Measurements from ENCODE around the gene RAC2.

RAC2 gene

DNA sequence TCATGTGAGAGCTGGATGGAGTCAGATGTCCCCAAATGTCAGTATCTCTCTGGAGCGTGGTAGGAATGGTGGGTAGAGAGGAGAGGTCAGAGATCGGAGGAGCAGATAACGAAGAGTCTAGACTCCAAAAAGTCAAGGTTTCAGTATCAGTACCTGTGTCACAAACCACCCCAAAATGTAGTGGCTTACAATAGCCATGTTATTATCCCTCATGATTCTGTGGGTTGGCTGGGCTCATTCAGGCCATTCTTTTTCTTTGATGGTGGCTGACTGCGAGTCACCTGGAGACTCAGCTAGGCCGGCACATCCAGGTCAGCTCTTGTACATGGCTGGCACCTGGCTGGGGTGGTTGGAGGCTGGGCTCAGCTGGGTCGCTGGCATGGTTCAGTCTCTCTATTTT is 24.5 kb downstream of the RAC2 start:
- no peak for DNase-seq (ENCODE audit: extremely low read depth, low read depth)
- no peak overlapping the region for H3K4me3 ChIP-seq (replicated peaks; ENCODE audit: low read depth, low read length)
- TF ChIP-seq, protein P1, sequence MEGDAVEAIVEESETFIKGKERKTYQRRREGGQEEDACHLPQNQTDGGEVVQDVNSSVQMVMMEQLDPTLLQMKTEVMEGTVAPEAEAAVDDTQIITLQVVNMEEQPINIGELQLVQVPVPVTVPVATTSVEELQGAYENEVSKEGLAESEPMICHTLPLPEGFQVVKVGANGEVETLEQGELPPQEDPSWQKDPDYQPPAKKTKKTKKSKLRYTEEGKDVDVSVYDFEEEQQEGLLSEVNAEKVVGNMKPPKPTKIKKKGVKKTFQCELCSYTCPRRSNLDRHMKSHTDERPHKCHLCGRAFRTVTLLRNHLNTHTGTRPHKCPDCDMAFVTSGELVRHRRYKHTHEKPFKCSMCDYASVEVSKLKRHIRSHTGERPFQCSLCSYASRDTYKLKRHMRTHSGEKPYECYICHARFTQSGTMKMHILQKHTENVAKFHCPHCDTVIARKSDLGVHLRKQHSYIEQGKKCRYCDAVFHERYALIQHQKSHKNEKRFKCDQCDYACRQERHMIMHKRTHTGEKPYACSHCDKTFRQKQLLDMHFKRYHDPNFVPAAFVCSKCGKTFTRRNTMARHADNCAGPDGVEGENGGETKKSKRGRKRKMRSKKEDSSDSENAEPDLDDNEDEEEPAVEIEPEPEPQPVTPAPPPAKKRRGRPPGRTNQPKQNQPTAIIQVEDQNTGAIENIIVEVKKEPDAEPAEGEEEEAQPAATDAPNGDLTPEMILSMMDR (IDR thresholded peaks at IDR 0.05; ENCODE audit: low read depth, low read length, missing control alignments), result no peak

DNA sequence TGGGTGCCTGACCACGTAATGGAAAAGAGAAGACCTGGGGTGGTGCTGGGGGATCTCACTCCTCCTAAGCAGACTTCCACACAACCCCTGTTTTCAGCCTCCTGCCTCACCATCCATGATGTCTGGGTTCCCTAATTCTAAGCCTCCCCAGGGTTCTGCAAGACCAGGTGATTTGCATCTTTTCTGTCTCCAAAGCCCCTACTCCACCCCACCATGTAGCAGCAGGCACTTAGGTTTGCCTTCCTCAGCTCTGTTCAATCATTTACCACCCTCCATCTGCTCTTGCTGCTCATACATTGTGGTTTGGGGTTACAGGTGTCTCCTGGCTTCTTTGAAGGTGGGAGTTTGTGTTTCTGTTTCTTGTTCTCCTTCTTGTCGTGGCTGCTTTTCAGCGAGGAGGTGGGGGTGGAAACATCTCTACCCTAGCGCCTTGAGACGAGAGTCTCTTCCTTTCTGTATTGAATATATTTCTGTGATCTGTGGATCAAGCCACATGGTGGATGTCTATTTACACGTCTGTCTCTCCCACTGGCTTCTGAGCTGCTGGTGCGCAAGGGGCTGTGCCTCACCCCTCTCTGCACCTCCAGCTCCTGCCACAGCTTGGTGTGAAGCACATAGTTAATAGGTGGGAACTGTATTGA is 25.2 kb downstream of the RAC2 start:
- TF ChIP-seq, protein P1 (IDR thresholded peaks at IDR 0.05; ENCODE audit: low read depth, low read length, missing control alignments), result no peak
- DNase-seq (ENCODE audit: extremely low read depth, low read depth), result no peak
- H3K4me3 ChIP-seq (replicated peaks; ENCODE audit: low read depth, low read length), result no peak overlapping the region

DNA sequence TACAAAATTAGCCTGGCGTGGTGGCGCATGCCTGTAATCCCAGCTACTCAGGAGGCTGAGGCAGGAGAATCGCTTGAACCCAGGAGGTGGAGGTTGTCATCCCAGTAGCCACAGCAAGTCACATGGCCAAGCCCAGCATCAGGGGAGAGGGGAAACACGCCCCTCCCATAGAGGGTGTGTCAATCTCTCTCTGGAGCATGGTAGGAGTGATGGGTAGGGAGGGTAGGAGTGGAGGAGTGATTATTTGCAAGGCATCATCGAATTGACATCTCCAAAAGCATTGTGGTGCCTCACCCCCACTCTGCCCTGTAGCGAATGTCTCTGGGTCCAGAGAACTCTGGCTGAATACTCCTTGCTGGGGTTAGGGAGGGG is 25.7 kb downstream of the RAC2 start:
- no peak overlapping the region for H3K4me3 ChIP-seq (replicated peaks; ENCODE audit: low read depth, low read length)
- no peak for DNase-seq (ENCODE audit: extremely low read depth, low read depth)

DNA sequence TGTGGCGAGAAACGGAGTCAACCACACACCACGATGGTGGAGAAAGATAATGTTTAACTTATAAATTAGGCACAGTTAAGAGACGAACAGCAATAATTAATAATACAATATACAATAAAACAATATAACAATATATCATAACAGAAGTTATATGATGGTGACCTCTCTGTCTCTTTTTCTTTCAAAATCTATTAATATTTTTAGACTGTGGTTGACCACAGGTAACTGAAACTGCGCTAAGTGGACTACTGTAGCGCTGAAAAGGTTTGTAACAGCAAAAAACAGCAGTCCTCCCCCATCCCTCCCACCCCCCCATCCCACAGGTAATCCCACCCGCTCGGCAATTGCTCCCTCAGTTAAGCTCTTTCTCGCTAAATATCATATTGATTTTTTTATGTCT is 28.2 kb downstream of the RAC2 start:
- H3K4me3 ChIP-seq (replicated peaks; ENCODE audit: low read depth, low read length), result no peak overlapping the region
- TF ChIP-seq, protein P1 (IDR thresholded peaks at IDR 0.05; ENCODE audit: low read depth, low read length, missing control alignments), result no peak
- DNase-seq (ENCODE audit: extremely low read depth, low read depth), result no peak

More for the DNA sequence above, 25.7 kb downstream of the RAC2 start:
- TF ChIP-seq, protein P1 (IDR thresholded peaks at IDR 0.05; ENCODE audit: low read depth, low read length, missing control alignments), result no peak

DNA sequence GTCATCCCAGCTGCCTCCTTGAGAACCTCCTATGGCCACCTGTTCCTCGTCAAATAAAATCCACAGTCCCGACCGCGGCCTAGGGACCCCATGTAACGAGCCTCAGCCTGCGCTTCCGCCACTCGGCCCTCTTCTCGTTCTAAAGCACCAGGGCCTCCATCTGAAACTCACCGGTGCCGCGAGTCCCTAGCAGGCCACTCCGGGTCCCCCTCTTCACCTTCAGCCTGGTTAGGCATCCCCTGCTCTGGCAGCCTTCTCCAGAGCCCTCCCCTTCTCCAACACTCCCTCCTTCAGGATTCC is 29.4 kb downstream of the RAC2 start:
- H3K4me3 ChIP-seq (replicated peaks; ENCODE audit: low read depth, low read length), result no peak overlapping the region
- TF ChIP-seq, protein P1 (IDR thresholded peaks at IDR 0.05; ENCODE audit: low read depth, low read length, missing control alignments), result no peak
- no peak for DNase-seq (ENCODE audit: extremely low read depth, low read depth)

DNA sequence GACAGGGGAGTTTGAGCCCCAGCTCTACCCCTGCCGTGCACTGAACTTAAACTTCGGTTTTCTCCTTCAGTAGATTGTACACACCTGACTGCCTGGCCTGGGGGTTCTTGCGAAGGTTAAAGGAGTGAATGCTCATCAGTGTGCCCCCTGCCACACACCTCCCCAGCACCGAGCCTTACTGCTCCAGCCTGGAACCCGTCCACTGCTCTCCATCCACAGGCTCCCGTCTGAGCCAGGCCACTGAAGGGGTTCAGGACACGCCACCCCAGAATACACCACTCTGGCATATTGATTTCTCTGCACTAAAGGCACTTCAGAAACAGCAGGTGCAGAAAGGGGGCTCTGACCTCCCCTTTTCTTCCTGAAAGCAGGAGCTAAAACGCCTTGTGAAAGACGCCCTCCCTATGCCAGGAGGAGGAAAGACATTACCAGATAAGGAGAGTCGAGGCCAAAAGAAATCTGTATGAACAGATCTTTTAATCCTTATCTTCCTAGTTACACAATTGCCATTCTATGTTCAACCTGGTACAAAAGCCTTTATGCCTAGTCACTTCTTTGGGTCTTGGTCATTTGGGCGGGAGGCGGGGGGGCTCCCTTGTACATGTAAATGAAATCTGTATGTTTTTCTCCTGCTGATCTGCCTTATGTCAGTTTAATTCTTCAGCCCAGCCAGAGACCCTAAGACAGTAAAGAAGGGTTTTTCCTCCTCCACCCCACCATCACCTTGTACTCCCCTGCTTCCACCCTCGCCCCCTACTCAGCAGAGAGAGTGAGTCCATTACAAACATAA is 29.9 kb downstream of the RAC2 start:
- TF ChIP-seq, protein P1 (IDR thresholded peaks at IDR 0.05; ENCODE audit: low read depth, low read length, missing control alignments), result no peak
- no peak for DNase-seq (ENCODE audit: extremely low read depth, low read depth)
- H3K4me3 ChIP-seq (replicated peaks; ENCODE audit: low read depth, low read length), result no peak overlapping the region
